ENCODE results near the gene CTPS1. TPM values are rescaled to one million over a fixed set of nuclear protein-coding genes. Genes with fewer than 3 reads are reported as not detected.

CTPS1 gene
- total and polyA plus RNA-seq, 2 of the 13 experiments (the other 11 are each of a cell fraction or from before 2014, with no cell fraction given) = 9.6 to 42.8 TPM

- TF ChIP-seq SP4 (CRISPR knock-in tag; IDR thresholded peaks at IDR 0.05) = peak; percentile 54; the same call in 1 of the 2 replicates
- TF ChIP-seq GZF1 (CRISPR knock-in tag; IDR thresholded peaks at IDR 0.05) = peak; percentile 36; the same call in 1 of the 2 replicates
- no peak for TF ChIP-seq MAFK (conservative IDR thresholded peaks at IDR 0.05 in 1 of 2, IDR thresholded peaks at IDR 0.05 in 1 of 2; ENCODE audit: low read length in 2 of 2)
- TF ChIP-seq SP1 (IDR thresholded peaks at IDR 0.05) = no peak
- peak; percentile 38; the same call in 1 of the 2 replicates for TF ChIP-seq SP1 (CRISPR knock-in tag; IDR thresholded peaks at IDR 0.05)
- TF ChIP-seq ZNF878 (CRISPR knock-in tag; IDR thresholded peaks at IDR 0.05) = no peak
- peak; percentile 57; the same call in 1 of the 2 replicates for TF ChIP-seq SALL1 (CRISPR knock-in tag; IDR thresholded peaks at IDR 0.05)
- TF ChIP-seq TEAD2 (CRISPR knock-in tag; IDR thresholded peaks at IDR 0.05) = 0 out of 2 replicates have a peak, but pooled peaks have one; percentile 0
- peak; percentile 87 for TF ChIP-seq ZNF776 (CRISPR knock-in tag; IDR thresholded peaks at IDR 0.05)
- peak; percentile 60; the same call in 1 of the 2 replicates for TF ChIP-seq POGK (CRISPR knock-in tag; conservative IDR thresholded peaks at IDR 0.05)
- TF ChIP-seq TAF15 (IDR thresholded peaks at IDR 0.05; ENCODE audit: low read depth, low read length, poor library complexity, severe bottlenecking) = peak; percentile 60
- peak; percentile 44; the same call in 1 of the 2 replicates for TF ChIP-seq HBP1 (CRISPR knock-in tag; IDR thresholded peaks at IDR 0.05; ENCODE audit: low read depth)
- peak; percentile 61; the same call in 1 of the 2 replicates for TF ChIP-seq FOXC1 (CRISPR knock-in tag; IDR thresholded peaks at IDR 0.05; ENCODE audit: borderline replicate concordance)
- TF ChIP-seq ZNF275 (CRISPR knock-in tag; IDR thresholded peaks at IDR 0.05; ENCODE audit: borderline replicate concordance) = no peak
- 0 out of 2 replicates have a peak, but pooled peaks have one; percentile 22 for TF ChIP-seq ZNF800 (CRISPR knock-in tag; IDR thresholded peaks at IDR 0.05)
- no peak for TF ChIP-seq PRPF4 (IDR thresholded peaks at IDR 0.05; ENCODE audit: low read depth, low read length, poor library complexity, severe bottlenecking)
These were observed at the start of gene CTPS1 (continued) for GRCh38 chr1:40979241-40980067.
